Tibial nerve (tissue), 4 donors: Measurements from ENCODE around the gene CXXC4.

Source experiments
- EP300 ChIP-seq, 2 donors: sonication (generic); formaldehyde crosslinking; IDR thresholded peaks; one replicate each; pipeline ENCODE4 v1.6.1; 2017; ENCODE audit warnings: antibody characterized with exemption in 2 of 2, mild to moderate bottlenecking in 1 of 2
- POLR2A ChIP-seq, 2 donors: fragments of 450-650 bp; IDR thresholded peaks; one replicate each; pipeline ENCODE4 v1.6.1; 2017; ENCODE audit warnings: antibody characterized with exemption in 2 of 2, mild to moderate bottlenecking in 2 of 2, moderate library complexity in 2 of 2
- TF ChIP-seq, protein P1 (sequence below), 5 experiments: fragments of 200-600 bp in 3 of 5; fragments of 450-650 bp in 2 of 5; sonication (generic) in 3 of 5; IDR thresholded peaks; one replicate each; pipeline ENCODE4 v1.5.1; 2016 to 2019; ENCODE audit warnings: antibody characterized with exemption in 5 of 5, mild to moderate bottlenecking in 3 of 5, moderate library complexity in 2 of 5

DNA sequence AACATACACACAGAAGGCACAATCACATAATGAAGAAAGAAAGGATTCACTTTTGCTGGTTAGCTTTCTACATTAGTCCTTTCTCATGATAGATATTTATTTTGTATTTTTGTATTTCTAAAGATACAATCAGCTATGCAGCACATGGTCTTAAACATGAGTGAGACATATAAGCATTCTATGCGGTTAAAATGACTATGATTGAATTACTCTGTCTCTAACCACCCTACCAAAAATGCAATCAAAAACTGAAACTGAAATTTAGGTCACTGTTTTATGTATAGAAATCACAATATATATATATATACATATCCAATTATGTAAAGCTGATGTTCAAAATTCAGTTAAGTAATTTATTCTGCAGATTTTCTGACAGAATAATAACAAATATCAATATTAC, 21.9 kb downstream of the CXXC4 start:
- TF ChIP-seq, protein P1, sequence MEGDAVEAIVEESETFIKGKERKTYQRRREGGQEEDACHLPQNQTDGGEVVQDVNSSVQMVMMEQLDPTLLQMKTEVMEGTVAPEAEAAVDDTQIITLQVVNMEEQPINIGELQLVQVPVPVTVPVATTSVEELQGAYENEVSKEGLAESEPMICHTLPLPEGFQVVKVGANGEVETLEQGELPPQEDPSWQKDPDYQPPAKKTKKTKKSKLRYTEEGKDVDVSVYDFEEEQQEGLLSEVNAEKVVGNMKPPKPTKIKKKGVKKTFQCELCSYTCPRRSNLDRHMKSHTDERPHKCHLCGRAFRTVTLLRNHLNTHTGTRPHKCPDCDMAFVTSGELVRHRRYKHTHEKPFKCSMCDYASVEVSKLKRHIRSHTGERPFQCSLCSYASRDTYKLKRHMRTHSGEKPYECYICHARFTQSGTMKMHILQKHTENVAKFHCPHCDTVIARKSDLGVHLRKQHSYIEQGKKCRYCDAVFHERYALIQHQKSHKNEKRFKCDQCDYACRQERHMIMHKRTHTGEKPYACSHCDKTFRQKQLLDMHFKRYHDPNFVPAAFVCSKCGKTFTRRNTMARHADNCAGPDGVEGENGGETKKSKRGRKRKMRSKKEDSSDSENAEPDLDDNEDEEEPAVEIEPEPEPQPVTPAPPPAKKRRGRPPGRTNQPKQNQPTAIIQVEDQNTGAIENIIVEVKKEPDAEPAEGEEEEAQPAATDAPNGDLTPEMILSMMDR (IDR thresholded peaks at IDR 0.05), result no peak
- TF ChIP-seq EP300 (IDR thresholded peaks at IDR 0.05) (no peak), POLR2A (IDR thresholded peaks at IDR 0.05) (no peak)
